Memory B cell (primary cell): Measurements from ENCODE around the gene SYT1.

Experiments
- ATAC-seq: fragments of 150-1000 bp; cut with Tn5 transposase; 2 replicates; pipeline ENCODE4 v1.10.0; 2021; ENCODE audit warnings: low read depth, mild to moderate bottlenecking, moderate library complexity
- DNase-seq, 2 donors: peaks; one replicate each; pipeline ENCODE4 v3.0.0; 2022; ENCODE audit warnings: low spot score in 2 of 2
- H3K27ac Mint-ChIP-seq: one replicate; pipeline ENCODE4 v1.8.0; 2022; ENCODE audit warnings: mild to moderate bottlenecking, moderate library complexity, mixed read lengths
- H3K27me3 Mint-ChIP-seq: one replicate; pipeline ENCODE4 v1.8.0; 2022; ENCODE audit warnings: mixed read lengths
- H3K36me3 Mint-ChIP-seq: one replicate; pipeline ENCODE4 v1.8.0; 2022; ENCODE audit warnings: mild to moderate bottlenecking, mixed read lengths
- H3K4me1 Mint-ChIP-seq: one replicate; pipeline ENCODE4 v1.8.0; 2022; ENCODE audit warnings: mixed read lengths
- H3K4me3 Mint-ChIP-seq: one replicate; pipeline ENCODE4 v1.8.0; 2022; ENCODE audit warnings: mild to moderate bottlenecking, moderate library complexity, mixed read lengths
- H3K9me3 Mint-ChIP-seq: one replicate; pipeline ENCODE4 v1.8.0; 2022; ENCODE audit warnings: mixed read lengths

SYT1 gene

GRCh38 chr12:79275631-79276030 is 411.1 kb downstream of the SYT1 start:
- DNase-seq (no peak), ATAC-seq (no peak)
- peaks cover 6% of the 10 kb centered on the region for H3K9me3 Mint-ChIP-seq

GRCh38 chr12:79283364-79283763 is 418.8 kb downstream of the SYT1 start:
- DNase-seq (no peak), ATAC-seq (no peak)
- H3K36me3 Mint-ChIP-seq = no peaks in the 10 kb centered on the region
- H3K27me3 Mint-ChIP-seq = no peaks in the 10 kb centered on the region
- H3K4me3 Mint-ChIP-seq = no peak overlapping the region
- no peaks in the 10 kb centered on the region for H3K4me1 Mint-ChIP-seq
- H3K9me3 Mint-ChIP-seq = peaks cover under 1% of the 10 kb centered on the region
- no peak overlapping the region for H3K27ac Mint-ChIP-seq

More at GRCh38 chr12:79275631-79276030, 411.1 kb downstream of the SYT1 start:
- H3K4me1 Mint-ChIP-seq = no peaks in the 10 kb centered on the region
- H3K4me3 Mint-ChIP-seq = no peak overlapping the region
- no peaks in the 10 kb centered on the region for H3K27me3 Mint-ChIP-seq
- no peaks in the 10 kb centered on the region for H3K36me3 Mint-ChIP-seq
- H3K27ac Mint-ChIP-seq = no peak overlapping the region

DNA sequence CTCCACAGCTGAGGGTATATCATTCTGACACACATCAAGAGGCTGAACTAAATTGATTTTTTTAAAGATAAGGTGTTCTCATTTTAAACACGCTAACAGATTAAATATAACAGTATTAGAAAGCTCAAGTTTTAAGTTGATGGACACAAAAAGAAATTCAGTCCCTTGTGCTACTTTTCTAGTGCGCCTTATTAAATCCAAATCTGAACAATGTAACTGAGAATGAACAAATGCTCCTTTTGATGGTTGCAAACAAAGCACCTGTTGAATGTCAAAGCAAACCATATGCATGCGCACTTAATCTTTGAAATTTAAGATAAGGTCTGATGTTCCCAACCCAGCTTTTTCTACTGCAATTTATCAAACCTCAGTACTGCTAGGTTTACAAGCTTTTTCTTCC is 424.3 kb downstream of the SYT1 start:
- no peaks in the 10 kb centered on the region for H3K27me3 Mint-ChIP-seq

DNA sequence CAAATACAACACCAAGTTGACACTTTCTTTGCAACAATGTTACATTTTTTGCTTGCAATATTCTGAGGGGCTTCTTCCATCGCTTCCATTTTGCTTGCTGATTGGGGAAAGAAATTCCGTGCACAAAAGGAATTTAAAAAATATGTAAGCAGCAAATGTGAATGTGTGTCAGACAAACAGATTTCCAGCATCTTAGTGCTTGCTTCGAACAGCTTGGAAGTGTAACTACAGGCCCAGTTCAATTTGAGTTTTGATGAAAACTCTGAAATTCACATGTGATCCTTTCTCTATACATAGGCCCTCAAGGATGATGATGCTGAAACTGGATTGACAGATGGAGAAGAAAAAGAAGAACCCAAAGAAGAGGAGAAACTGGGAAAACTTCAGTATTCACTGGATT is 427.1 kb downstream of the SYT1 start:
- Mint-ChIP-seq H3K27ac (no peak overlapping the region), H3K36me3 (no peaks in the 10 kb centered on the region), H3K27me3 (no peaks in the 10 kb centered on the region), H3K9me3 (no peaks in the 10 kb centered on the region), H3K4me3 (no peak overlapping the region), H3K4me1 (no peaks in the 10 kb centered on the region)
- DNase-seq = no peak
- ATAC-seq = no peak

More for the DNA sequence above, 424.3 kb downstream of the SYT1 start:
- DNase-seq = no peak
- H3K27ac Mint-ChIP-seq = no peak overlapping the region
- no peaks in the 10 kb centered on the region for H3K4me1 Mint-ChIP-seq
- ATAC-seq = no peak
- no peaks in the 10 kb centered on the region for H3K36me3 Mint-ChIP-seq
- no peaks in the 10 kb centered on the region for H3K9me3 Mint-ChIP-seq
- H3K4me3 Mint-ChIP-seq = no peak overlapping the region

DNA sequence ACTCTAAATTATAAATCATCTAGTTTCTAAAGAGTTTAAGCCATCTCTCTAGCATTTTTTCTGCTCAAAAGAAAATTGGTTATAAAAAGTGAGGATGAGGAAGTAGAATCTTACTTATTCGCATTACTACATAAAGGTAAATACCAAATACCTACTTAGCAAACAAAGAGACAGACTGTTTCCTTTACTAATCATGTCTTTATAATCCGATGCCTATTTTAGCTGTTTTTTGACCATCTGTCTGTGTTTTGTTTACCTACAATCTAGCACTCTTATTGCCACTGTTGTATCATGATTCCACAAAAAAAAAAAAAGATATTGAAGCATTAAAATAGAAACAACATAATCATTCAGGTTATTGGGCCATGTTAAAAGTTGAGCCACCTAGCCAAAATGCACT is 430.0 kb downstream of the SYT1 start:
- no peaks in the 10 kb centered on the region for H3K4me1 Mint-ChIP-seq

DNA sequence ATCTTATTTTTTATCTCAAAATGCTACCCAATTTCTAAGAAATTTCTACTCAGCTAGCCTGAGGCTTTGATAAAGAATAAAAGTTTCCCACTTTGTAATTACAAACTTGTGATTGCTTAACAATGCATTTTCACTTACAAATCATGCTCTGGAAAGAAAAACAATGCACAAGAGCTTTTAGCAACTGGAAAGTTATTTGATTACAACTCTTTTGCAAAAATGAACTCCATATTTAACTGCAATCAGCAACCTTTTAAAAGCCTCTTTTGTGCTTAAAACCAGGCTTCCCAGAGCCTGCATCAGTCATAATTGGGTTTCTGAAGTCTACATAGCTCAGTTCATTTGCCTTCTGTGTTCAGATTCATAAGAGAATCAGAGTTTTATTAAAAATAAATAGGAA is 431.0 kb downstream of the SYT1 start:
- no peaks in the 10 kb centered on the region for H3K36me3 Mint-ChIP-seq
- H3K4me1 Mint-ChIP-seq = no peaks in the 10 kb centered on the region
- ATAC-seq (no peak), DNase-seq (no peak)
- no peaks in the 10 kb centered on the region for H3K9me3 Mint-ChIP-seq
- H3K27me3 Mint-ChIP-seq = no peaks in the 10 kb centered on the region
- H3K4me3 Mint-ChIP-seq = no peak overlapping the region
- H3K27ac Mint-ChIP-seq = no peak overlapping the region

More for the DNA sequence above, 430.0 kb downstream of the SYT1 start:
- H3K9me3 Mint-ChIP-seq = no peaks in the 10 kb centered on the region
- DNase-seq (no peak), ATAC-seq (no peak)
- no peaks in the 10 kb centered on the region for H3K36me3 Mint-ChIP-seq
- H3K4me3 Mint-ChIP-seq = no peak overlapping the region
- no peaks in the 10 kb centered on the region for H3K27me3 Mint-ChIP-seq
- no peak overlapping the region for H3K27ac Mint-ChIP-seq

GRCh38 chr12:79296133-79296532 is 431.6 kb downstream of the SYT1 start:
- Mint-ChIP-seq H3K36me3 (no peaks in the 10 kb centered on the region), H3K27me3 (no peaks in the 10 kb centered on the region), H3K4me3 (no peak overlapping the region), H3K4me1 (no peaks in the 10 kb centered on the region), H3K9me3 (no peaks in the 10 kb centered on the region), H3K27ac (no peak overlapping the region)
- ATAC-seq = no peak
- no peak for DNase-seq

DNA sequence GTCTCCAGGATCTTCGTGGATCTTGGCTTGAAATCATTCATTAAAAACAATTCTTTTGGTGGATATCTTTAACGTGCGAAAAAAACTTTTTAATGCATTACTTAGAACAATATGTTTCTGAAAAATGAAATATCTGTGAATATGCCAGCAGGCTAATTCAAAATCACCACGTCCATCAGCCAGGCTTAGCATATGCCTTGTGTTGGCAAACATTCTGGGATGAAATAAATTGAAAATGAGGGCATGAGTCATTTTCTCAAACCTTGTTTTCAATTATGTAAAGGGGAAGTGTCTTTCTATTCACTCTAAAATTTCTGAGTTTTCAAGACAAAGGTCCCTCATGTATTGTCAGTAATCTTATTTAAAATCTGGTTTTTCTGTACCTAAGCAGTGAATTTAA is 432.3 kb downstream of the SYT1 start:
- Mint-ChIP-seq H3K9me3 (no peaks in the 10 kb centered on the region), H3K4me3 (no peak overlapping the region), H3K4me1 (no peaks in the 10 kb centered on the region), H3K27ac (no peak overlapping the region), H3K27me3 (no peaks in the 10 kb centered on the region), H3K36me3 (no peaks in the 10 kb centered on the region)
- DNase-seq = no peak
- ATAC-seq = no peak

GRCh38 chr12:79298506-79298905 is 433.9 kb downstream of the SYT1 start:
- Mint-ChIP-seq H3K4me1 (no peaks in the 10 kb centered on the region), H3K36me3 (no peaks in the 10 kb centered on the region), H3K27ac (no peak overlapping the region), H3K4me3 (no peak overlapping the region), H3K9me3 (no peaks in the 10 kb centered on the region), H3K27me3 (no peaks in the 10 kb centered on the region)
- ATAC-seq = no peak
- no peak for DNase-seq

DNA sequence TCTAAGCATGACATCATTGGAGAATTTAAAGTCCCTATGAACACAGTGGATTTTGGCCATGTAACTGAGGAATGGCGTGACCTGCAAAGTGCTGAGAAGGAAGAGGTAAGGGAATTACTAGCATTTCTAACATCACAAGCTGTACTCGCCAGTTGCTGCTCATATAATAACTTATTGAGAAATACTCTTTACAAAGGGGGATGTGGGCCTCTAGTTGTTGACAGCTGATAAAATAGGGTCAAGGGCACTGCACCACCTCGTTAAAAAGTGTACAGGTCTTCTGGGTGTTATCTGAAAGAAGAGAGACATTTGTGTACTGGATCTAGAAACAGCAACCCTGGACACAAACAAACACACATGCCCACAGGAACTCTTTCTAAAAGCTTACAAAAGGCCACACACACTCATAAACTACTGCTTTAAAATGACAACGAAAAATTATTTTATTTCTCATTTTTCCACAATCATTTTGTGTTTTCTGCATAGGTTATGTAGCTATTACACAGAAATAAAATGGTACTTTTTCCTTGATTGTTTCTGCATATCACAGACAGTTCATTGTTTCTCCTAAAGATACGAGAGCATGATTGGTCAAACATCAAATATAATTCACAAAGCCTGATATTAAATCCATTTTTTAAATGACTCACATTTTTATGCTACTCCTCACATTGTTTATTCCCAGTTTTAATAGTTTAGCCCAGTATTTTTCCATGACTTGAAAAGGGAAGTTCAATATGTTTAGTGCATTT is 435.0 kb downstream of the SYT1 start:
- no peaks in the 10 kb centered on the region for H3K9me3 Mint-ChIP-seq
- DNase-seq (no peak), ATAC-seq (no peak)
- no peaks in the 10 kb centered on the region for H3K27me3 Mint-ChIP-seq
- no peak overlapping the region for H3K4me3 Mint-ChIP-seq
- no peaks in the 10 kb centered on the region for H3K4me1 Mint-ChIP-seq
- no peak overlapping the region for H3K27ac Mint-ChIP-seq
- no peaks in the 10 kb centered on the region for H3K36me3 Mint-ChIP-seq

GRCh38 chr12:79300199-79300568 is 435.6 kb downstream of the SYT1 start:
- no peak overlapping the region for H3K27ac Mint-ChIP-seq
- H3K4me1 Mint-ChIP-seq = no peaks in the 10 kb centered on the region
- H3K36me3 Mint-ChIP-seq = no peaks in the 10 kb centered on the region
- H3K9me3 Mint-ChIP-seq = no peaks in the 10 kb centered on the region
- ATAC-seq = no peak
- no peak for DNase-seq
- H3K27me3 Mint-ChIP-seq = no peaks in the 10 kb centered on the region
- no peak overlapping the region for H3K4me3 Mint-ChIP-seq

DNA sequence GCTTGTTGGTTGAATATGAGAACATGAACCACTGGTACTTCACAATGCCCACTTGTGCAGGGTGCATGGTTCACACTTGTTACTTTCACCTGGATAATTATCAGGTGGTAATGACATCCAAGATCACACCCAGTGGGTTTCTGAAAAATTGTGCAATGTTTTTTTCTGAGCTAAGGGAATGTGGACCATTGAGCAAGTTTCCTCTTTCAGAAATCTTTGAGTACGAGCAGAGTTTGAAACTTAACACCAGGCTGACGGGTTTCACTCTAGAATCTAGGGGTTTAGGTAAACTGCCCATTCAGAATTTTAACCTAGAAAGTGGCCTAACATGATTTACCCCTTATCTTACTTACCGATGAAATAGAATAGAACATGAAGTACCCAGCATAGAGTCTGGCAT is 436.6 kb downstream of the SYT1 start:
- Mint-ChIP-seq H3K9me3 (no peaks in the 10 kb centered on the region), H3K4me1 (no peaks in the 10 kb centered on the region), H3K4me3 (no peak overlapping the region), H3K36me3 (no peaks in the 10 kb centered on the region), H3K27me3 (no peaks in the 10 kb centered on the region), H3K27ac (no peak overlapping the region)
- no peak for DNase-seq
- no peak for ATAC-seq

DNA sequence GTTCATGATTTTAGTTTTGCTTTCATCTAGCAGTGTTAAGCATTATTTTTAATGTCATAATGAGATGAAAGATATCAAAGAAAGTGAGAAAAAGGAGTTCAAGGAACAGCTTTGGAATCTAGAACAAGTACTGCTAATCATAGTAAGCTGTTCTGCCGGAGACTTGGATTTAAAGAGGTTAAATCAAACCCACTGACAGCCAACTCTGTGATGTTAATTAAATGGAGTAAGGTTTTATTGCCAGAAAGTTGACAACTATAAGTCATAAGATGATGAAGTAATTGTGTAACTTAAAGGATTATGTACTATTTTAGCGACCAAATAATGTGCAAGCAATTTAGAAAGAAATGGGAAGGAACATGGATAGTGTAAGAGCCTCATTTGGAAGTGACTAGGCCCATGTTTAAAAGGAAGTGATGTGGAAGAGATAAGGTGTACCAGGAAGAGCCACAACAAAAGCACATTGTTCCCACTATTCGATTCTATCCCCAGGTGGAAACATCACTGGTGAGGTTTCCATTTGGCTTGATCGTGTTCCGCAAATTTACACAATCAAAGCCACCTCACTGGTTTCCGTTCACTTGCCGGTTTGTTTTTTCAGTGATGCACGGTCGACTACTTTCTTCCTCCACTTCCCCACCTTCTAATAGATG is 437.7 kb downstream of the SYT1 start:
- Mint-ChIP-seq H3K9me3 (no peaks in the 10 kb centered on the region), H3K4me1 (no peaks in the 10 kb centered on the region), H3K36me3 (no peaks in the 10 kb centered on the region), H3K27ac (no peak overlapping the region), H3K4me3 (no peak overlapping the region), H3K27me3 (no peaks in the 10 kb centered on the region)
- DNase-seq (no peak), ATAC-seq (no peak)

DNA sequence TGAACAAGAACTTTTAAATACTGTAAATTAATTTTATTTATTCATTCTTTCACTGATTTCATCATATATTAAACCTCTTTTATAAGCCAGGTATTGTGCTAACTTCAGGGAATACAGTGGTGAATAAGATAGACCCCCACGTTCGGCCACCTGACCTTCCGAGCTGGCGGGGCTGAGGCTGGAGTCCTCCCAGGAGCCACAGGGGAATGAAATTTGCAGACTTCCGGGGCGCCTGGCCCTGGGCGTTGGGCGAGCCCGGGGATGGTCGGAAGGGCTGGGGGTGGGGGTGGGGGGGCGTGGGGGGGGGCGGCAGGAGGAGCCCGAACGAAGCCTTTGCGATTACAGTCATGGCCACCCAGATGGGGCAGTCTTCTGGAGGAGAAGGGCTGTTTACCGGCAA is 442.8 kb downstream of the SYT1 start:
- no peak overlapping the region for H3K4me3 Mint-ChIP-seq
- H3K27ac Mint-ChIP-seq = no peak overlapping the region
- H3K36me3 Mint-ChIP-seq = no peaks in the 10 kb centered on the region
- DNase-seq = no peak
- no peak for ATAC-seq
- H3K9me3 Mint-ChIP-seq = no peaks in the 10 kb centered on the region
- no peaks in the 10 kb centered on the region for H3K27me3 Mint-ChIP-seq
- no peaks in the 10 kb centered on the region for H3K4me1 Mint-ChIP-seq

- Mint-ChIP-seq H3K27ac (no peak overlapping the region), H3K4me1 (no peaks in the 10 kb centered on the region), H3K9me3 (no peaks in the 10 kb centered on the region), H3K36me3 (no peaks in the 10 kb centered on the region), H3K27me3 (no peaks in the 10 kb centered on the region), H3K4me3 (no peak overlapping the region)
- DNase-seq (no peak), ATAC-seq (no peak)
Measured at GRCh38 chr12:79309039-79309438, 444.5 kb downstream of the SYT1 start.
